GM12801 (cell line): ENCODE results near the gene PIGZ.

ENCODE experiments used
- TF ChIP-seq, protein P1 (sequence below): IDR thresholded peaks from one replicate; pipeline ENCODE4 v1.5.1; 2011; ENCODE audit warnings: control low read depth; ENCODE audit not compliant: insufficient read length; ENCODE audit errors: extremely low read depth

PIGZ gene

GRCh38 chr3:196985954-196986885 lies 17.6 kb upstream of the PIGZ start:
- TF ChIP-seq, protein P1, sequence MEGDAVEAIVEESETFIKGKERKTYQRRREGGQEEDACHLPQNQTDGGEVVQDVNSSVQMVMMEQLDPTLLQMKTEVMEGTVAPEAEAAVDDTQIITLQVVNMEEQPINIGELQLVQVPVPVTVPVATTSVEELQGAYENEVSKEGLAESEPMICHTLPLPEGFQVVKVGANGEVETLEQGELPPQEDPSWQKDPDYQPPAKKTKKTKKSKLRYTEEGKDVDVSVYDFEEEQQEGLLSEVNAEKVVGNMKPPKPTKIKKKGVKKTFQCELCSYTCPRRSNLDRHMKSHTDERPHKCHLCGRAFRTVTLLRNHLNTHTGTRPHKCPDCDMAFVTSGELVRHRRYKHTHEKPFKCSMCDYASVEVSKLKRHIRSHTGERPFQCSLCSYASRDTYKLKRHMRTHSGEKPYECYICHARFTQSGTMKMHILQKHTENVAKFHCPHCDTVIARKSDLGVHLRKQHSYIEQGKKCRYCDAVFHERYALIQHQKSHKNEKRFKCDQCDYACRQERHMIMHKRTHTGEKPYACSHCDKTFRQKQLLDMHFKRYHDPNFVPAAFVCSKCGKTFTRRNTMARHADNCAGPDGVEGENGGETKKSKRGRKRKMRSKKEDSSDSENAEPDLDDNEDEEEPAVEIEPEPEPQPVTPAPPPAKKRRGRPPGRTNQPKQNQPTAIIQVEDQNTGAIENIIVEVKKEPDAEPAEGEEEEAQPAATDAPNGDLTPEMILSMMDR, result no peak

GRCh38 chr3:196985298-196985697 lies 16.7 kb upstream of the PIGZ start:
- TF ChIP-seq, protein P1, result no peak

- TF ChIP-seq, protein P1, result no peak
Measured at GRCh38 chr3:196983186-196983585, 14.6 kb upstream of the PIGZ start.

- TF ChIP-seq, protein P1, result no peak
Measured at GRCh38 chr3:196981657-196982056, 13.0 kb upstream of the PIGZ start.

DNA sequence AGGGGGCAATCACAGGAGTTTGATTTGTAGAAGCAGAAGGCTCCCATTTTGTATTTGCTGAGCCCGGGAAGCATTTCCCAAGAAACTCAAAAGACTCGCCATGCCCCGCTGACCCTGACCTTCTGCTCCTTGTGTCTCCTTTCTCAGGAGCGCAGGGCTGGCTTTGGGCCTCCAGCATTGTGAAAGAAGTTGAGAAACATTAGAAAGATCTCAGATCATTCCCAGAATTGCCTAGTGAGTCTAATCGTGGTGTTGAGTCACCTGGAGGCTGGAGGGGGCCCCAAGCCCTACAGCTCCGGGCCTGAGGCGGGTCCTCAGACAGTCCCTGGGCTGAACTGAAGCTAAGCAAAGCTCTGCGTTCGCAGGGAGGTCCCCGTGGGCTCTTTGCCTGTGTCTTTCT lies 10.9 kb upstream of the PIGZ start:
- TF ChIP-seq, protein P1, result no peak

DNA sequence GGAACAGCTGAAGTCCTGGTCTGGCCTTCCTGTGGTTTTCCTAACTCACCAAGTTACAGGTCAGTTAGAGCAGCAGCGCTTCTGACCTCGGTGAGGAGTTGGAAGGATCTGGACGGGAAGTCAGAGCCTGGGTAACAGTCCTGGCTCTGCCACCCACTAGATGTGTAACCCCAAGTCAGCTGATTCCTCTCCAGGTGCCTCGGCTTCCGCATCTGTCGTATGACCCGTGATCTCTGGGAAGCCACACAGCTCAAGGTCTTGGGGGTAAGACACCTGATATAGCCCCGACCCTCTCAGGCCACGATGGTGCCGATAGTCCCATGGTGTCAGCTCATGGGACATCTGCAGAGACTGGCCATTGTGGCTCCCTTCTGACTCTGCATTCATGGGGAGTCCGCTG lies 8.3 kb upstream of the PIGZ start:
- TF ChIP-seq, protein P1, result no peak

DNA sequence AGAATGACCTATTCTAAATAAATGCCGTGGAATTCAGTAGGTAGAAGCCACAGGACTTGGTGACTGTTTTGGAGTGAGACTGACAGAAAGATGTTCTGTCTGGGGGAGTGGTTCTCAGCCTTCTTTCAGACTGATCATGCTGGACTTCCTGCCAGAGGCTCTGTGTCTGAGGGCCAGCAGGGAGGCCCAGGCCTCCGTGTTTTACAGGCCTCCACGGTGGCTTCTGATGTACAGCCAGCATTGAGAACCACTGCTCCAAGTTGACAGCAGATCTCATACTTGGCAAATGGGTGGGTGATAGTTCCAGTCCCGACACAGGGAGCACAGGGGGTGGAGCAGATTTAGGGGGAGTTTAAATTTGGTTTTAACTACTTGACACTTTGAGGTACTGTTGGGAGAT lies 6.7 kb upstream of the PIGZ start:
- TF ChIP-seq, protein P1, result no peak
